ENCODE data around the gene C1orf159. TPM values are rescaled to one million over a fixed set of nuclear protein-coding genes. Genes with fewer than 3 reads are reported as not detected.

Gene C1orf159
- total and polyA plus RNA-seq, 9 of the 15 experiments (the other 6 are each of a cell fraction or from before 2014, with no cell fraction given), result 0.28 to 54.9 (median 10.6) TPM

- TF ChIP-seq, protein P1, sequence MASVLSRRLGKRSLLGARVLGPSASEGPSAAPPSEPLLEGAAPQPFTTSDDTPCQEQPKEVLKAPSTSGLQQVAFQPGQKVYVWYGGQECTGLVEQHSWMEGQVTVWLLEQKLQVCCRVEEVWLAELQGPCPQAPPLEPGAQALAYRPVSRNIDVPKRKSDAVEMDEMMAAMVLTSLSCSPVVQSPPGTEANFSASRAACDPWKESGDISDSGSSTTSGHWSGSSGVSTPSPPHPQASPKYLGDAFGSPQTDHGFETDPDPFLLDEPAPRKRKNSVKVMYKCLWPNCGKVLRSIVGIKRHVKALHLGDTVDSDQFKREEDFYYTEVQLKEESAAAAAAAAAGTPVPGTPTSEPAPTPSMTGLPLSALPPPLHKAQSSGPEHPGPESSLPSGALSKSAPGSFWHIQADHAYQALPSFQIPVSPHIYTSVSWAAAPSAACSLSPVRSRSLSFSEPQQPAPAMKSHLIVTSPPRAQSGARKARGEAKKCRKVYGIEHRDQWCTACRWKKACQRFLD (CRISPR knock-in tag; IDR thresholded peaks at IDR 0.05), result no peak
- peak; percentile 70; the same call in 1 of the 2 replicates for TF ChIP-seq ZNF263 (CRISPR knock-in tag; IDR thresholded peaks at IDR 0.05; ENCODE audit: borderline replicate concordance)
- peak; percentile 53 for TF ChIP-seq FIP1L1 (IDR thresholded peaks at IDR 0.05; ENCODE audit: low read depth, low read length, poor library complexity, severe bottlenecking)
- TF ChIP-seq MCM5 (IDR thresholded peaks at IDR 0.05; ENCODE audit: low read depth), result no peak
- TF ChIP-seq, protein P2, sequence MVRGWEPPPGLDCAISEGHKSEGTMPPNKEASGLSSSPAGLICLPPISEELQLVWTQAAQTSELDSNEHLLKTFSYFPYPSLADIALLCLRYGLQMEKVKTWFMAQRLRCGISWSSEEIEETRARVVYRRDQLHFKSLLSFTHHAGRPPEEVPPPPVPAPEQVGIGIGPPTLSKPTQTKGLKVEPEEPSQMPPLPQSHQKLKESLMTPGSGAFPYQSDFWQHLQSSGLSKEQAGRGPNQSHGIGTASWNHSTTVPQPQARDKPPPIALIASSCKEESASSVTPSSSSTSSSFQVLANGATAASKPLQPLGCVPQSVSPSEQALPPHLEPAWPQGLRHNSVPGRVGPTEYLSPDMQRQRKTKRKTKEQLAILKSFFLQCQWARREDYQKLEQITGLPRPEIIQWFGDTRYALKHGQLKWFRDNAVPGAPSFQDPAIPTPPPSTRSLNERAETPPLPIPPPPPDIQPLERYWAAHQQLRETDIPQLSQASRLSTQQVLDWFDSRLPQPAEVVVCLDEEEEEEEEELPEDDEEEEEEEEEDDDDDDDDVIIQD (CRISPR knock-in tag; IDR thresholded peaks at IDR 0.05), result no peak
- TF ChIP-seq CREB1 (IDR thresholded peaks at IDR 0.05), result no peak
- TF ChIP-seq CREB1 (CRISPR knock-in tag; IDR thresholded peaks at IDR 0.05), result no peak
- TF ChIP-seq SMAD3 (CRISPR knock-in tag; conservative IDR thresholded peaks at IDR 0.05), result 0 out of 2 replicates have a peak, but pooled peaks have one; percentile 40
- TF ChIP-seq, protein P3, sequence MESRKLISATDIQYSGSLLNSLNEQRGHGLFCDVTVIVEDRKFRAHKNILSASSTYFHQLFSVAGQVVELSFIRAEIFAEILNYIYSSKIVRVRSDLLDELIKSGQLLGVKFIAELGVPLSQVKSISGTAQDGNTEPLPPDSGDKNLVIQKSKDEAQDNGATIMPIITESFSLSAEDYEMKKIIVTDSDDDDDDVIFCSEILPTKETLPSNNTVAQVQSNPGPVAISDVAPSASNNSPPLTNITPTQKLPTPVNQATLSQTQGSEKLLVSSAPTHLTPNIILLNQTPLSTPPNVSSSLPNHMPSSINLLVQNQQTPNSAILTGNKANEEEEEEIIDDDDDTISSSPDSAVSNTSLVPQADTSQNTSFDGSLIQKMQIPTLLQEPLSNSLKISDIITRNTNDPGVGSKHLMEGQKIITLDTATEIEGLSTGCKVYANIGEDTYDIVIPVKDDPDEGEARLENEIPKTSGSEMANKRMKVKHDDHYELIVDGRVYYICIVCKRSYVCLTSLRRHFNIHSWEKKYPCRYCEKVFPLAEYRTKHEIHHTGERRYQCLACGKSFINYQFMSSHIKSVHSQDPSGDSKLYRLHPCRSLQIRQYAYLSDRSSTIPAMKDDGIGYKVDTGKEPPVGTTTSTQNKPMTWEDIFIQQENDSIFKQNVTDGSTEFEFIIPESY (CRISPR knock-in tag; IDR thresholded peaks at IDR 0.05), result no peak
- peak; percentile 95 for TF ChIP-seq ARID2 (IDR thresholded peaks at IDR 0.05)
- TF ChIP-seq MYNN (IDR thresholded peaks at IDR 0.05), result 0 out of 2 replicates have a peak, but pooled peaks have one; percentile 45
- no peak for TF ChIP-seq MYNN (CRISPR knock-in tag; IDR thresholded peaks at IDR 0.05)
- peak; percentile 22; the same call in 1 of the 2 replicates for TF ChIP-seq ESRRA (IDR thresholded peaks at IDR 0.05; ENCODE audit: borderline replicate concordance, low read depth)
- no peak; the same call in 1 of the 2 replicates for TF ChIP-seq MAX (CRISPR knock-in tag; IDR thresholded peaks at IDR 0.05)
- TF ChIP-seq ZNF174 (CRISPR knock-in tag; IDR thresholded peaks at IDR 0.05), result no peak
- TF ChIP-seq, protein P4, sequence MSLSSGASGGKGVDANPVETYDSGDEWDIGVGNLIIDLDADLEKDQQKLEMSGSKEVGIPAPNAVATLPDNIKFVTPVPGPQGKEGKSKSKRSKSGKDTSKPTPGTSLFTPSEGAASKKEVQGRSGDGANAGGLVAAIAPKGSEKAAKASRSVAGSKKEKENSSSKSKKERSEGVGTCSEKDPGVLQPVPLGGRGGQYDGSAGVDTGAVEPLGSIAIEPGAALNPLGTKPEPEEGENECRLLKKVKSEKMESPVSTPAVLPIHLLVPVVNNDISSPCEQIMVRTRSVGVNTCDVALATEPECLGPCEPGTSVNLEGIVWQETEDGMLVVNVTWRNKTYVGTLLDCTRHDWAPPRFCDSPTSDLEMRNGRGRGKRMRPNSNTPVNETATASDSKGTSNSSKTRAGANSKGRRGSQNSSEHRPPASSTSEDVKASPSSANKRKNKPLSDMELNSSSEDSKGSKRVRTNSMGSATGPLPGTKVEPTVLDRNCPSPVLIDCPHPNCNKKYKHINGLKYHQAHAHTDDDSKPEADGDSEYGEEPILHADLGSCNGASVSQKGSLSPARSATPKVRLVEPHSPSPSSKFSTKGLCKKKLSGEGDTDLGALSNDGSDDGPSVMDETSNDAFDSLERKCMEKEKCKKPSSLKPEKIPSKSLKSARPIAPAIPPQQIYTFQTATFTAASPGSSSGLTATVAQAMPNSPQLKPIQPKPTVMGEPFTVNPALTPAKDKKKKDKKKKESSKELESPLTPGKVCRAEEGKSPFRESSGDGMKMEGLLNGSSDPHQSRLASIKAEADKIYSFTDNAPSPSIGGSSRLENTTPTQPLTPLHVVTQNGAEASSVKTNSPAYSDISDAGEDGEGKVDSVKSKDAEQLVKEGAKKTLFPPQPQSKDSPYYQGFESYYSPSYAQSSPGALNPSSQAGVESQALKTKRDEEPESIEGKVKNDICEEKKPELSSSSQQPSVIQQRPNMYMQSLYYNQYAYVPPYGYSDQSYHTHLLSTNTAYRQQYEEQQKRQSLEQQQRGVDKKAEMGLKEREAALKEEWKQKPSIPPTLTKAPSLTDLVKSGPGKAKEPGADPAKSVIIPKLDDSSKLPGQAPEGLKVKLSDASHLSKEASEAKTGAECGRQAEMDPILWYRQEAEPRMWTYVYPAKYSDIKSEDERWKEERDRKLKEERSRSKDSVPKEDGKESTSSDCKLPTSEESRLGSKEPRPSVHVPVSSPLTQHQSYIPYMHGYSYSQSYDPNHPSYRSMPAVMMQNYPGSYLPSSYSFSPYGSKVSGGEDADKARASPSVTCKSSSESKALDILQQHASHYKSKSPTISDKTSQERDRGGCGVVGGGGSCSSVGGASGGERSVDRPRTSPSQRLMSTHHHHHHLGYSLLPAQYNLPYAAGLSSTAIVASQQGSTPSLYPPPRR (CRISPR knock-in tag; IDR thresholded peaks at IDR 0.05; ENCODE audit: borderline replicate concordance), result 0 out of 2 replicates have a peak, but pooled peaks have one; percentile 56
- TF ChIP-seq STAG1 (CRISPR knock-in tag; IDR thresholded peaks at IDR 0.05; ENCODE audit: borderline replicate concordance), result peak; percentile 94
- TF ChIP-seq NBN (IDR thresholded peaks at IDR 0.05; ENCODE audit: low read depth), result no peak
Observed at GRCh38 chr1:1122078-1122811, 6.4 kb upstream of the C1orf159 start (continued).
